Thyroid gland (tissue), 4 donors: Measurements from ENCODE around the gene CST9L.

ENCODE experiments used
- CTCF ChIP-seq, 6 experiments: fragments of 200-600 bp in 3 of 6; fragments of 450-650 bp in 3 of 6; sonication (generic) in 3 of 6; IDR thresholded peaks; one replicate each; pipeline ENCODE4 v1.5.1; 2016 to 2019; ENCODE audit warnings: antibody characterized with exemption in 6 of 6, mild to moderate bottlenecking in 2 of 6, inconsistent platforms in 1 of 6, moderate library complexity in 1 of 6
- POLR2A ChIP-seq, 2 donors: fragments of 450-650 bp; IDR thresholded peaks; one replicate each; pipeline ENCODE4 v1.6.1; 2017; ENCODE audit warnings: antibody characterized with exemption in 2 of 2, mild to moderate bottlenecking in 2 of 2, moderate library complexity in 1 of 2

DNA sequence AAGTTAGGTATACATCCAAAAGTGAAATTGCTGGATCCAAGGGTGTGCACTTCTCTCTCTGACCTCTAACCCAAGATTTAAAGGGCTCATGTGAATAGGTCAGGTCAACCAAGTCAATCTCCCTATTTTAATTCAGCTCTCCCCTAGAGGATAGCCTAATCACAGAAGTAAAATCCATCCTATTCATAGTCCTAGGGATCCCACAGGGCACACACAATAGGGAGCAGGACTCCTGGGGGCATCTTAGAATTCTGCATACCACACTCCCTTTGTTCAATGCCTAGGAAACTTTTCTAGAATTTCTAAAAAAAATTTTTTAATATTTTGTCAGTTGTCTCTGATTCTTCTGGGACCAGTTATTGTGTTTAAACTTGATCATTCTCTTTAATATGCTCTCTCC is 35.1 kb downstream of the CST9L start:
- TF ChIP-seq CTCF (IDR thresholded peaks at IDR 0.05) (no peak), POLR2A (IDR thresholded peaks at IDR 0.05) (no peak)
